Suprapubic skin (tissue), 4 donors: ENCODE results near the gene NRK. TPM values are rescaled to one million over a fixed set of nuclear protein-coding genes. Genes with fewer than 3 reads are reported as not detected.
"Not testable (repeated sequence)": the region's sequence is repeated elsewhere in the genome, so short reads cannot be mapped to it uniquely, and the experiment has no call there.

ENCODE experiments used
- DNase-seq, 2 donors: peaks; one replicate each; pipeline ENCODE4 v3.0.0-alpha.2; 2019; ENCODE audit warnings: low spot score in 2 of 2
- H3K27ac ChIP-seq: fragments of 200-600 bp; sonication (generic); one replicate; pipeline ENCODE4 v1.5.1; 2019
- H3K27me3 ChIP-seq: fragments of 200-600 bp; sonication (generic); one replicate; pipeline ENCODE4 v1.5.1; 2019
- H3K36me3 ChIP-seq: fragments of 200-600 bp; sonication (generic); one replicate; pipeline ENCODE4 v1.5.1; 2019
- H3K4me1 ChIP-seq: fragments of 200-600 bp; sonication (generic); one replicate; pipeline ENCODE4 v1.5.1; 2019
- H3K4me3 ChIP-seq: fragments of 200-600 bp; sonication (generic); one replicate; pipeline ENCODE4 v1.5.1; 2019; ENCODE audit warnings: mild to moderate bottlenecking
- H3K9me3 ChIP-seq: fragments of 200-600 bp; sonication (generic); one replicate; pipeline ENCODE4 v1.5.1; 2019
- CTCF ChIP-seq, 2 donors: fragments of 200-600 bp in 1 of 2; fragments of 450-650 bp in 1 of 2; sonication (generic) in 1 of 2; IDR thresholded peaks; one replicate each; pipeline ENCODE4 v1.5.1; 2016 to 2019; ENCODE audit warnings: antibody characterized with exemption in 2 of 2, mild to moderate bottlenecking in 1 of 2, moderate library complexity in 1 of 2
- EP300 ChIP-seq: sonication (generic); formaldehyde crosslinking; IDR thresholded peaks from one replicate; pipeline ENCODE4 v1.6.1; 2017; ENCODE audit warnings: antibody characterized with exemption
- POLR2A ChIP-seq, 2 donors: fragments of 450-650 bp; IDR thresholded peaks; one replicate each; pipeline ENCODE4 v1.6.1; 2017; ENCODE audit warnings: antibody characterized with exemption in 2 of 2, mild to moderate bottlenecking in 2 of 2, moderate library complexity in 2 of 2
- POLR2AphosphoS5 ChIP-seq, 3 donors: sonication (generic); formaldehyde crosslinking; IDR thresholded peaks; one replicate each; pipeline ENCODE4 v1.6.1; 2017; ENCODE audit warnings: antibody characterized with exemption in 3 of 3
- WGBS: methylation state at CpG from one replicate; pipeline ENCODE4 v1.1.5; 2018; 5-methylcytosine and 5-hydroxymethylcytosine counted together
- total RNA-seq, 4 donors: library from RNA; depleted of rRNA; stranded (reverse); fragments of >200 nt; gene quantifications; one replicate each; pipeline ENCODE4 v1.1.0, GENCODE V29; 2016

Gene NRK
- total RNA-seq, 4 donors from 2014 or later: 0.38 to 0.64 TPM; not detected in 2

- H3K36me3 ChIP-seq: no peaks in the 10 kb centered on the region
- no peak for TF ChIP-seq POLR2A (IDR thresholded peaks at IDR 0.05)
- no peak for TF ChIP-seq POLR2AphosphoS5 (IDR thresholded peaks at IDR 0.05)
- no peak for TF ChIP-seq CTCF (IDR thresholded peaks at IDR 0.05)
- no peak for TF ChIP-seq EP300
- H3K9me3 ChIP-seq: no peaks in the 10 kb centered on the region
- no peak overlapping the region for H3K4me3 ChIP-seq
- H3K27ac ChIP-seq: no peak overlapping the region
- no peaks in the 10 kb centered on the region for H3K27me3 ChIP-seq
- no peaks in the 10 kb centered on the region for H3K4me1 ChIP-seq
- no peak for DNase-seq
- 64% methylated on average over 2 of the region's 2 CpGs for WGBS
Measured at GRCh38 chrX:105803891-105804290, 18.4 kb upstream of the NRK start.

GRCh38 chrX:105805655-105806054 is 16.7 kb upstream of the NRK start:
- not testable (repeated sequence) for DNase-seq, H3K36me3 ChIP-seq, H3K9me3 ChIP-seq, H3K4me3 ChIP-seq, H3K27me3 ChIP-seq, H3K27ac ChIP-seq, H3K4me1 ChIP-seq

- 86% methylated on average over 2 of the region's 2 CpGs for WGBS
- DNase-seq: no peak
- Histone ChIP-seq H3K27me3 (peaks cover 7% of the 10 kb centered on the region), H3K27ac (no peak overlapping the region), H3K9me3 (no peaks in the 10 kb centered on the region), H3K4me1 (no peaks in the 10 kb centered on the region), H3K36me3 (no peaks in the 10 kb centered on the region), H3K4me3 (no peak overlapping the region)
- TF ChIP-seq POLR2AphosphoS5 (IDR thresholded peaks at IDR 0.05): no peak
- TF ChIP-seq EP300: no peak
- no peak for TF ChIP-seq POLR2A (IDR thresholded peaks at IDR 0.05)
- TF ChIP-seq CTCF (IDR thresholded peaks at IDR 0.05): no peak
Measured at GRCh38 chrX:105816517-105816916, 5.8 kb upstream of the NRK start.

GRCh38 chrX:105820247-105820646 is 2.1 kb upstream of the NRK start:
- H3K27me3 ChIP-seq: peaks cover 18% of the 10 kb centered on the region
- TF ChIP-seq EP300: no peak
- no peak for TF ChIP-seq POLR2AphosphoS5 (IDR thresholded peaks at IDR 0.05)
- no peak for TF ChIP-seq CTCF (IDR thresholded peaks at IDR 0.05)
- H3K4me1 ChIP-seq: peaks cover 4% of the 10 kb centered on the region
- DNase-seq: no peak
- H3K9me3 ChIP-seq: no peaks in the 10 kb centered on the region
- no peak overlapping the region for H3K4me3 ChIP-seq
- no peak overlapping the region for H3K27ac ChIP-seq
- WGBS: 54% methylated on average over 7 of the region's 7 CpGs
- H3K36me3 ChIP-seq: no peaks in the 10 kb centered on the region

GRCh38 chrX:105821471-105822121 is 743 bp upstream of the NRK start:
- Histone ChIP-seq H3K36me3 (no peaks in the 10 kb centered on the region), H3K4me3 (peak overlapping the region; percentile 31), H3K4me1 (peaks cover 4% of the 10 kb centered on the region), H3K9me3 (no peaks in the 10 kb centered on the region), H3K27me3 (peaks cover 18% of the 10 kb centered on the region), H3K27ac (no peak overlapping the region)
- 33% methylated on average over 27 of the region's 28 CpGs for WGBS
- TF ChIP-seq POLR2AphosphoS5 (IDR thresholded peaks at IDR 0.05): no peak
- no peak for TF ChIP-seq POLR2A (IDR thresholded peaks at IDR 0.05)
- no peak for TF ChIP-seq CTCF (IDR thresholded peaks at IDR 0.05)
- TF ChIP-seq EP300: no peak
- DNase-seq: no peak

GRCh38 chrX:105823092-105823455 is 735 bp downstream of the NRK start:
- Histone ChIP-seq H3K4me3 (peak overlapping the region; percentile 31), H3K27me3 (peaks cover 18% of the 10 kb centered on the region), H3K36me3 (no peaks in the 10 kb centered on the region), H3K4me1 (peaks cover 4% of the 10 kb centered on the region), H3K9me3 (no peaks in the 10 kb centered on the region), H3K27ac (no peak overlapping the region)
- 48% methylated on average over 17 of the region's 17 CpGs for WGBS
- TF ChIP-seq POLR2A (IDR thresholded peaks at IDR 0.05) (no peak), CTCF (IDR thresholded peaks at IDR 0.05) (no peak), POLR2AphosphoS5 (IDR thresholded peaks at IDR 0.05) (no peak), EP300 (no peak)
- no peak for DNase-seq
